ENCODE results near the gene ACTR3C.

ACTR3C gene

DNA sequence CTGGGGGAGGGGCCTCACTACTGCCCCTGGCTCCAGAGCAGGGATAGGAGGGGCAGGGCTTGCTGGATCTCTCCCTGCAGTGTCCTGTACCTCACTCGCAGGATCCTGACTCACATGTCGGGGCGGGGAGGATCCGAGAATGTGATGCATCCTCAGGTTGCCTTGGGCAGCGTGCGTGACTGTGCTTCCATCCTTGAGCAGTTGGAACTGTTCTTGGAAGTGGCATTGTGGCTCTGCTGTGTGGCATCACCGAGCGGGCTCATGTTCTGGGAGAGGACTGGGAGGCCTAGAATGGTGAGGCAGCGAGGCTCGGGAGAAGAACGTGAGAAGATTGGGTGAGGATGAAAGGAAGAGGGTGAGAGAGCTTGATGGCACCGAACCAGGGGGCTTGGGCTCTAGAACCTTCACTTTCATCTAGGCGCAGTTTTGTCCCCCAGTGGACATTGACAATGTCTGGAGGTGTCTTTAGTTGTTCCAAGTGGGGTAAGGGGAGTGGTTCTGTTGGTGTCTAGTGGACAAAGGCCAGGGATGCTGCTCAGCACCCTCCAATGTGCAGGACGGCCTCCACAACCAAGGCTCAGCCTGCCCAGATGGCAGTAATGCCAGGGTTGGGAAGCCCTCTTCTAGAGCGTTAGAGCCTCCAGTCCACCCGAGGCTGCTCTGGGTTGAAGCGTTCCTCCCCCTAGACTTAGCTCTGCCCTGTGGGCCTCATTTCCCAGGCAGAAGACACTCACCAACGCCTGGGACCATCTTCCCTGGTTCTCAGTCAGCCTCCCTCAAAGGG, 9.7 kb upstream of the ACTR3C start:
- Histone ChIP-seq H3K36me3 (ENCODE audit: control insufficient read depth, insufficient read depth, low read length) (peaks cover 21% of the 10 kb centered on the region), H3K4me3 (replicated peaks; ENCODE audit: low read depth, low read length) (no peak overlapping the region), H3K27me3 (replicated peaks; ENCODE audit: control insufficient read depth, insufficient read depth, low read length) (no peaks in the 10 kb centered on the region)
- DNase-seq (ENCODE audit: extremely low read depth, insufficient read length), result no peak
- no peak for TF ChIP-seq CTCF (IDR thresholded peaks at IDR 0.05; ENCODE audit: insufficient read depth, low read length, poor library complexity, severe bottlenecking)

GRCh38 chr7:150330211-150330885, 7.0 kb upstream of the ACTR3C start:
- Histone ChIP-seq H3K27me3 (replicated peaks; ENCODE audit: control insufficient read depth, insufficient read depth, low read length) (no peaks in the 10 kb centered on the region), H3K36me3 (ENCODE audit: control insufficient read depth, insufficient read depth, low read length) (peaks cover 23% of the 10 kb centered on the region), H3K4me3 (replicated peaks; ENCODE audit: low read depth, low read length) (no peak overlapping the region)
- no peak for TF ChIP-seq CTCF (IDR thresholded peaks at IDR 0.05; ENCODE audit: insufficient read depth, low read length, poor library complexity, severe bottlenecking)
- DNase-seq (ENCODE audit: extremely low read depth, insufficient read length), result no peak

- Histone ChIP-seq H3K36me3 (ENCODE audit: control insufficient read depth, insufficient read depth, low read length) (peaks cover 23% of the 10 kb centered on the region), H3K27me3 (replicated peaks; ENCODE audit: control insufficient read depth, insufficient read depth, low read length) (no peaks in the 10 kb centered on the region), H3K4me3 (replicated peaks; ENCODE audit: low read depth, low read length) (no peak overlapping the region)
- DNase-seq (ENCODE audit: extremely low read depth, insufficient read length), result no peak
- TF ChIP-seq CTCF (IDR thresholded peaks at IDR 0.05; ENCODE audit: insufficient read depth, low read length, poor library complexity, severe bottlenecking), result no peak
These were observed 6.2 kb upstream of the ACTR3C start for GRCh38 chr7:150329331-150330120.

GRCh38 chr7:150327308-150327707, 4.0 kb upstream of the ACTR3C start:
- no peak for DNase-seq (ENCODE audit: extremely low read depth, insufficient read length)
- Histone ChIP-seq H3K4me3 (replicated peaks; ENCODE audit: low read depth, low read length) (no peak overlapping the region), H3K27me3 (replicated peaks; ENCODE audit: control insufficient read depth, insufficient read depth, low read length) (no peaks in the 10 kb centered on the region), H3K36me3 (ENCODE audit: control insufficient read depth, insufficient read depth, low read length) (peaks cover 21% of the 10 kb centered on the region)
- TF ChIP-seq CTCF (IDR thresholded peaks at IDR 0.05; ENCODE audit: insufficient read depth, low read length, poor library complexity, severe bottlenecking), result no peak

- Histone ChIP-seq H3K36me3 (ENCODE audit: control insufficient read depth, insufficient read depth, low read length) (peaks cover 21% of the 10 kb centered on the region), H3K27me3 (replicated peaks; ENCODE audit: control insufficient read depth, insufficient read depth, low read length) (no peaks in the 10 kb centered on the region), H3K4me3 (replicated peaks; ENCODE audit: low read depth, low read length) (no peak overlapping the region)
- TF ChIP-seq CTCF (IDR thresholded peaks at IDR 0.05; ENCODE audit: insufficient read depth, low read length, poor library complexity, severe bottlenecking), result no peak
- DNase-seq (ENCODE audit: extremely low read depth, insufficient read length), result no peak
These were observed 3.4 kb upstream of the ACTR3C start for GRCh38 chr7:150326657-150327268.

All from GM06990 (cell line).